ENCODE data around the gene P2RX2.

P2RX2 gene

DNA sequence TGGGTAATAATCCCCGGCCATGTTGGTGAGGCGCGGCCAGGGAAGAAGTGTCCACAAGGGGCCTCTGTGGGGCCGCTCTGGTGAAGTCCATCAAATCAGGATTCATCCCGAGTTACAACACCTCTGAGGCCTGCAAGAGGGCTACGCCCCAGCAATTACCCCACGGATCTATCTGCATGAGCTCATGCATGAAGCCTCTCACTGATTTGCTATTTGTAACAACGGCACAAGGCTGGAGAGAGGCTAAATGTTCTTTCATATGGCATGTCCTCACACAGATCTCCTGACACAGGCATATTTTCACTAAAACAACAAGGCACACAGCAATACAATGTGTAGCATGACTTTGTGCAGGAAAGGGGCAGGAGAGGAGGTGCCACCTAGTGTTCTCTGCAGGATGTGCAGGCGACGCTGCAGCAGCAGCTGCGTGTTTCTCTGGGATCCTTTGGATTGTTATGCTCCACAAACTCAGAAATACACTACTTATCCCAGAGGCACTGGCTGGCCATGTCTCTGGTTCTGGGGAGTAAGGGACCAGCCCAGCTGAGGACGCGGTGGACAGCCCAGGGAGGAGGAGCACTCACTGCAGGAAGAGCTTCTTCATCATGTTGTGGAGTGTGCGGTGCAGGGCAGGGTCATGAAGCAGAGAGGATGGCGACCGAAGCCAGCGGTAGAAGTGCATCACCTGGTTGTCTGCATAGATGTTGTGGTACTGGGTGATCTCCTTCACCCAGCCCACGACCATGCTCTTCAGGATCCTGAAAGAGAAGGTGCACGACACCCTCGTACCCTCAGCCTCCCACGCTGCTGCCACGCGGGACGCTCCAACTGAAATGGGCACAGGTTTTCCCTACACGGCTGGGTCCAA is 20.2 kb downstream of the P2RX2 start:
- DNase-seq: peak; percentile 13 to 49 (median 34)

DNA sequence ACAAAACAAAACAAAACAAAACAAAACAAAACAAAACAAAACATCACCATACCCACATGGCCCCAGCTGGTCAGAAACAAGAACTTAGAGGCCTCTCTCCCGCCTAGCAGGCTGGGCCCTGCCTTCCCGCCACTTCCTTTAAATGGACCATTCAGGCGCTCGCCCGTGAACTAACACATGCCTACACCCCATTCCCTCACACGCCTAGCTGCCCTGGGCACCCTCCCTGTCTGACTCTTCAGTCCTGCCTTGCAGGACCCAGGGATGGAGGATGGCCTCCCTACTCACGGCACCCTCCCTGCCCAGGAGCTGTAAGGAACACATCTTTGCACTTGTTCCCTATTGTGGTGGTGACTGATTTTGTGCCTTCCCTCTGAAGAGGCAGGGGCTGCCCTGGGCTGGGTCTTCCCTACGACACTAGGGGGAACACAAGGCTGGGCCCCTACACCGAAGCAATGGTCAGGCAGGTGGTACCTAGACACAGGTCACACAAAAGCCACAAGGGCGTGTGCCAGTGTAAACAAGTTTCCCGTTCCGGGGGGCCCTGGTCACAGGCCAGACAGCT is 21.5 kb downstream of the P2RX2 start:
- no peak for DNase-seq

DNA sequence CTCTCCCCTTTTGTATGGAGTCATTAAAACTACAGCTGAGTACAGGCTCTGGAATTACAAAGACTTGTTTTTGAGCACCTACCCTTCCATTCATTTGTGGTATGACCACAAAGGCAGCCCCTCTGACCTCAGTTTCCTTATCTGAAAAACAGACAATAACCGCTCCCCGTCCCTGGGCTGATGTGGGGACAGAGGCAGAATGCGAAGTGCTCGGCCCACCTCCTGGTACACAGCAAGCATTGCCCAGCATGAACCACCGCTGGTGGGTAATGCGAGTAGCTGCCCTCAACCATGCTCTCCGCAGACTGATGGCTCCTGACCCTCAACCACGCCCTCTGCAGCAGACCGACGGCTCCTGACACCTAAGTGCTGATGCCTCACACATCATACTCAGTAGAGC is 22.4 kb downstream of the P2RX2 start:
- no peak for DNase-seq

DNA sequence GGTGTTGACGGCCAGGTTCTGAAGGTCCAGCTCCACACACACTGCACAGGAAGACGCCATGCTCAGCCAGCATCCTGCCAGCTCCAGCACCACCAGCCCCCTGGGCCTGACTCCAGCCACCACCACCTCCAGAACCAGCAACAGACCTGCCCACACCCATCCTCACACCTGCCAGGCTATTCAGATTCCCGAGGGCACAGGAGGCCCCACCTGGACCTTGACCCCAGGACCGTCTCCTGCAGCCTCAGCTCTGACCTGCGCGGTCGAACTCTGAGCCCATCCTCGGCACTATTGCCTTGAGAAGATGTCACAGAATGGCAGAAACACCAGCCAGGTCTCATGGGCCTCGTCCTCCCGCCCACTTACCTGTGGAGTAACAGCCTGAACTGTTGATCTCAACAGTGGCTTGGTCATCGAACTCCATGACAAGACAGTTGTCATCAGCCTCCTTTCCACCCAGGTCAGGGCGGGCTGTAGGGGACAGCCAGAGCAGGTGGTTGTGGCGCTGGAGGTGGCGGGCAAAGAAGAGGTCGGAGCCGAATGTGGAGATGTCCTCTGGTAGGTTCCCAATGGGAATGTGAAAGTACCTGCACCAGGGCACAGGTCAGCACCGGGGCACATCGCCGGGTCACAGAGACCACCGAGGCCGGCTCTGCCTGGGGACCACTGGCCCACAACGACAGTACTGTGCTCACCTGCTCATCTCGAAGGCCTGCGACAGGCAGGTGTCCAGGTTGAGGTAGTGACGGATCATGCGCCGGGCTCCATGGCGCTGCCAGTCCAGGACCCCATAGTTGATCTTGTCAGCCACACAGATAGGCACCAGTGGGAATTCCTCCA is 23.5 kb downstream of the P2RX2 start:
- no peak for DNase-seq

DNA sequence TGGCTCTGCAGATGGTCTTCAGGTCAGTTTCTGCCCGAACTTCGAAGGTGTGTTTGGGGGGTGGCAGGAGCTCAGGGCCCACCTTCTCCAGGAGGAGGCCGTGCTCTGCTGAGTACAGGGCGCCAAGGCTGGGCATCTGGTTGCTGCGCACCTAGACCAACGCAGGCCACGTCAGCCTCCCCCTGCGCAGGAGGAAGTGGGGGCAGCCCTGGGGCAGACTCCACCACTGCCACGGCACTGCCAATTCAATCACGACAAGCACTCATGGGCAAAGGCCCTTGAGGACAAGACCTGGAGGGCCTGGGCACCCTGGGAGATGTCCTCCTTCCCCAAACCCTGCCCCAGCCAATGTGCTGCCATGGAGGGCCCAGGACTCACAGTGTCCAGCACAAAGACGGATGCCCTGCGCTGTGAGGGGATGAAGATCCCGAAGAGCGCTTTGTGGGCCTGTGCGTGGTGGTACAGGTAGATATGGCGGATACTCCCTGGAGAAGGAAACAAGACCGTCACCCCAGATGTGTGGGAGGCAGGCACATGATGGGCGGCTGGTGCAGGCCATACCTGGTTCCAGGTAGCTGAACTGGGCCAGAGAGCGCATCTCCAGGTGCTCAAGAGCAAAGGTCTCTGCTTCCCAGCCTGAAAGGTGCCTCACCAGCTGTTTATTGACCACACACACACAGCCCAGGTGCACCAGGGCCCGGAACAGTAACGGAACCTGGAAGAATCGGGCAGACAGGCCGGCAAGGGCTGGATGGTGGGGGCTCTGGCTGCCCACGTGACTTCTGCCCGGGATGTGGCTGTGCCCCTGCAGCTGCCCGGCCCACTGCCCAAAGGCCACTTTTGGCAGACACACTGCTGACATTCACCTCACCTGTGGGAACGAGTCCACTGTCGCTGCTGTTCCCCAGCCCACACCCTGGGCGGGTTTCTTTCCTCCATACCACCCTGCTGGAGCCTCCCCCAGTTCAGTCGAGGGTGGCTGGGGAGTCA is 24.6 kb downstream of the P2RX2 start:
- DNase-seq: no peak

DNA sequence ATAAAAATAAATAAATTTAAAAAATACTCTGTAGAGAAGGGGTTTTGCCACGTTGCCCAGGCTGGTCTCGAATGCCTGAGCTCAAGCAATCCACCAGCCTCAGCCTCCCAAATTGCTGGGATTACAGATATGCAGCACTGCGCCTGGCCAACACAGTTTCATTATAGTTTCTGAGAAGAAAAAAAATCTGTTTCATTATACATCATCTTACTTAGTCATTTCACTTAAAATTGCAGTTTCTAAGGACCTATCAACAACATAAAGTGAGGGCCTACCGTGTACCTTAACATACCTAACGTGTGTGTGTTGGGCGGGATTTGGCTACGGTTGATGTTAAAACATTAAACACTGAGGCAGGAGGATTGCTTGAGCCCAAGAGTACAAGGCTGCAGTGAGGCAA is 28.3 kb downstream of the P2RX2 start:
- no peak for DNase-seq

DNA sequence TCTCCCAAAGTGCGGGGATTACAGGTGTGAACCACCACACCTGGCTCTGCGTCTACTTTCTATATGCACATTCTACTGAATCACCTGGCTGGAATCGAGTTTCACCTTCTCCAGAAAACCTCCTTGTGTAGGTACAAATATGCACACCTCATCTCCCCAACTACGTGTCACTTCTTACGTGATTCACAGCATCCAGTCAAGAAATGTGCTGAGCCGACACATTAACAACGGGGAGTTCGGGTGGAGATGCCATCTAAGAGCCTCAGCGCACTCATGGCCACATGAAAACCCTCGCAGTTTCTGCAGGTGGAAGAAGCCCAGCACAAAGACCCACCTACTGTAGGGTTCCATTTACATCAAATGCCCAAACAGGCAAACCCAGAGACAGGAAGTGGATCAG is 29.3 kb downstream of the P2RX2 start:
- no peak for DNase-seq

DNA sequence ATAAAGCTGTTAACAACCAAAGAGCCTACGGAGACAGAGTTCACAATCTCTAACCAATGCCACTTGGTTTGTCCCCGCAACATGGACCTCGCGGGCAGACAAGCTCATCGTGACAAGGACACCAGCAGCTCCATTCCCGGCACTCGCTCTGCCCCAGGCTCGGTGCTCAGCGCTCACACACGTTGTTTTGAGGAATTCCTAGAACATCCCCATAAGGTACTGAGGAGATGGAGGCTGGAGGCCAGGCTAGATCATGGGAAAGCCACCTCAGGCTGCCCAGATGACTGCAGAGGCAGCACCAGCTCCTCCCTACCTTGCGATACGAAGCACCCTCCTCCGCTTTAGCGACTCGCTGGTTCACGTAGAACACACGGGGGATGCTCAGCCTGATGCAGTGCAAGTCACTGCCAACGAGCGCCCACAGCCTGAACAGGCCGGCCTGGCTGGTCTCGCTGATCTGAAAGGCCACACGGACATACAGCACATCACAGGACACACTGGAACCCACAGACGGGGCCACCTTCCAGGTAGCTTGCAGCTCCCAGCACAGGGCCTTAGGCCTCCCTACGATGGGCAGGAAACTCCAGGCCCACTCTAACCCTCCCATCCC is 30.1 kb downstream of the P2RX2 start:
- no peak for DNase-seq

DNA sequence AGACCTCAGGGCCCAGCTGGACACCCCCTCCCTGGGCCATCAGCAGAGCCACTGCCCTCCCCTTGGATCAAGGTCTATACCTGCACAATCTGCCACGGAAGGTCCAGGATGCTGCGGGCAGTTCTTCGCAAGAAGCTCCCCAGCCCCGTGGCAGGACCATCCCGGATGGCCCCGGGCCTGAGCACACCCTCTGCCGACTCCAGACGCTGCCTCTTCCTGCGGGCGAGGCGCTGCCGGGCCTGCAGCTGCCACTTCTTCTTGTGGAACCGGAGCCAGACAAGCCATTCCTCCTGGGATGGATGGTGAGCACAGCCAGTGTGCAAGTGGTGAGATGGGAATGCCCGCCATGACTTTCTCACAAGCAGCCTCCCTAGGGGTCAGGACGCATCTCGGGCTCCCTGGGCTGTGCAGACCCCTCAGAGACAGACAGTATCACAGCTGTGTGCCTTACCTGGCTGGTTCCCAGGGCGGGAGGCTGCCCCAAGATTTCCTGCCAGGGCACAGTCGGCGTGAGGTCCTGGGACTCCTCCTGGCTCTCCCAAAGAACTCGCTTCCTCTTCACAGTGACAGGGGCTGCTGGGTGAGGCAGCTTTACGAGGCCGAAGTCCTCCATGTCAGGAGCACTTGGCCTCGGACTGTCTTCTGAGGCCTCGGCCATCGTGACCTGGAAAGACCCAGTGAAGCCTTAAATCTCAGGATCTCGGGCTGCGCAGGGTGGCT is 30.8 kb downstream of the P2RX2 start:
- no peak for DNase-seq

DNA sequence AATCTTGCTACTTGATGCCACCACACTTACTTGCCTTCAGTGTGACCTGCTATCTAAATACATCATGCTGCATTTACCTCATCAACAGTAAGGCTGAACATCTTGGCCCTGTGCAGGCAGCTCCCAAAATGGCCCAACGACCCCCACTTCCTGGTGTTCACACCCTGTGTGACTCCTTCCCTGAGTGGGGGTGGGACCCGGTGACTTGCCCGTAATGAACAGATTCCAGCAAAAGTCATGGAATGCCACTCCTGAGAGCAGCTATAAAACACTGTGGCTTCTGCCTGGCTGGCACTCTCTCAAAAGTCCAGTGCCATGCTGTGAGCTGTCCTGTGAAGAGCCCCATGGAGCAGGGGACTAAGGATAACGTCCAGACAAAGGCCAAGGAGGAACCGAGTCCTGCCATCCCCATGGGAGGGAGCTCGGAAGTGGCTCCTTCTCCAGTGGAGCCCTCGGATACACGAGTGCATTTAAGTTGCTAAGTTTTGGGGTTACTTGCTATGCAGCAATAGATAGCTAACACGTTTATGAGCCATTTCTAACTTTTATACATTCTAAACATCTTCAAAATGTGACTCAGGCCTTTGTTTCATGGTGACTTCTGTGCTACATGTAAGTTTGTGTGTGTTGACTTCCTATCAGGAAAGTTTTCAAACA is 33.0 kb downstream of the P2RX2 start:
- no peak for DNase-seq

DNA sequence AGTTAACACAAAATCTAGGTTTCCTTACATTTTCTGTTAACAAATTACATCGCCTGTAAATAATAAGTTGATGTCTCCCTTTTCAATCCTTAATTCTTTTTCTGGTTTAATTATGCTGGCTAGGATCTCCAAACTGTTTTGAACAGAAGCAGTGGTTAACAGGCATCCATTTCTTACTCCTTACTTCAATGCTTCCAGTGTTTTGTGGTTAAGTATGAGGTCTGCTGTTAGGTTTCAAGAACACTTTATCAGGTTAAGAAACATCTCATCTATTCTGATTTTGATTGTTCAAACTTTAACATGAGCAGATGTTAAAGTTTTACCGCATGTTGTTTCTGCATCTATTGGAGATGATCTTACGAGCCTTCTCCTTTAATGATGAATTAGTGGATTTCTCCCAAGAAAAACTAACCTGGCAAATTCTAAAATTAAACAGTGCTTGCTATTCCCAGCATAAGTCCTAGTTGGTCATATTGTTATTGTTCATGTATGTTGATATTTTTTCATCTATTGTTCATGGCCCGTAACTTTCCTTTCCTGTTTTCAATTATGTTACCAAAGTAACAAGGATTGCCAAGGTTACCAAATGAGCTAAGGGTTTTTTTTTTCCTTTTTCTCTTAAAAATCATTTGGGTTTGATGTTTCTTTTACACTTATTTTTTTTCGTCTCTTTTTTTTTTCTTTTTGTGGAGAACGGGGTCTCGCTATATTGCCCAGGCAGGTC is 35.2 kb downstream of the P2RX2 start:
- DNase-seq: no peak

DNA sequence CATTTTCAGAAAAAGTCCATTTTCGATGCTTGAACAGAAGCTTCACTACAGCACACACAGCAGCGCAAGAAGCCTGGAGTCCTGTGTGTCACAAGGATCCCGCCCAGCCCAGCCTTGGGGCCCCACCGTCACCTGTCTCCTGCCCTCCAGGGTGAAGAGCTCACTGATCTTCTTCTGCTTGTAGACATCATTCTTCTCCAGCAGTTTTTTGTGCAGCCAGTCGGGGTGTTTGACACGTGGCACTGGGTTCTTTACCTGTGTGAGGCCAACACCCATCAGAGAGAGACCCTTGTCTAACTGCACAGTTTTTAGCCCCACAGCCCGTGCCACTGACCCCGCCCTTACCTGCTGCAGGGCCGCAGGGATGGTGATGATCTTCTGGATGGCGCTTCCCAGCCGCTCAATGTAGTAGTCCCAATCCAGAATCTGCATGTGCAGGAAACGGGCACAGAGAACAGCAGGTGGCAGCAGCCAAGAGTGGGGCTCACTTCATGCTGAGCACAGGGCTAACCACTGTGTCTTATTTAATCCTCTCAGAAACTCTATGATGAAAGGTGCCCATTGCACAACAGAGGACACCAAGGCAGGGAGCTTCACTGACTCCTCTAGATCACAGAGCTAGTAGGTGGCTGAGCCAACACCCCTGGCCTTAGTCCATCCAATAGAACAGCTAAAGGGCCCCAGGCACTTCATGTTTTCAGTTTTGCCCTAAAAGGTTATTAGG is 38.6 kb downstream of the P2RX2 start:
- peak; percentile 5 to 43 (median 40) for DNase-seq

DNA sequence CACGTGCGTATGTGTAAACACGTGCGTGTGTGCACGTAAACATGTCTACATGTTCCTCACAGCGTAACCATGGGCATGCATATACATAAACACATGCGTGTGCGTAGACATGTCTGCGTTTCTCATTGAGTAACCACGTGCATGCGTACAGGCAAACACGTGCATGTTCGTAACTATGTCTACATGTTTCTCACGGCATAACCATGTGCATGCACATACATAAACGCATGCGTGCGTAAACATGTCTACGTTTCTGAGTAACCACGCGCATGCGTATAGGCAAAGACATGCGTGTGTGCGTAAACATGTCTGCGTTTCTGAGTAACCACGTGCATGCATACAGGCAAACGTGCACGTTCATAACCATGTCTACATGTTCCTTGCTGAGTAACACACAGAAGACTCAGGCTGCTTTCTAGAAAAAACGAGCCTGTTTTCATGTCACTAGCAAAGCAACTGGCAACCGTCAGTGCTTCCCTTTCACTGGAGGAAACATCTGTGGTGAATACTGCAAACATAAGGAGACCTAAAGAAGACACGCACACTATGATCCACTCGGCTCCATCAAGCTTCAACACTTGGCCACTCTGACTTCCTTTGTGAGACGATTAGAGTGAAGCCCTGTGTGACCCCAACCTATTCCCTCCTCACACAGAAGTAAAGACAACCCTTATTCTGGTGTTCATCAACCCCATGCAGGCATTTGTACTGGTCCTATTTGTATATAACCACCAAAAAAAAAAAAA is 39.7 kb downstream of the P2RX2 start:
- DNase-seq: peak; percentile 6 to 44 (median 28)

DNA sequence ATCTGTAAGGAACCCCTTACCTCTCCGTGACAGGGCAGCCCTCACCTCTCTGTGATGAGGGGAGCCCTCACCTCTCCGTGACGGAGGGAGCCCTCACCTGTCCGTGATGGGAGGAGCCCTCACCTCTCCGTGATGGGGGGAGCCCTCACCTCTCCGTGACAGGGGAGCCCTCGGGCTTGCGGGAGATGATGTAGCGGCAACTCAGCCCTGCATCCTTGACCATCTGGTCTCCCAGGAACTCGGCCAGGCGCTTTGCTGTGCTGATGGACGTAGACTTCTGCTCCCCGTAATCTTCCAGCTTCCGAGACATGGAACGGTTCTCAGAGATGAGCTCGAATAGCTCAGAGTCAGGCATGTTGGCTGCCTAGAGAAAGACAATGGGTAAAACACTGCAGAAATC is 40.6 kb downstream of the P2RX2 start:
- DNase-seq: no peak

DNA sequence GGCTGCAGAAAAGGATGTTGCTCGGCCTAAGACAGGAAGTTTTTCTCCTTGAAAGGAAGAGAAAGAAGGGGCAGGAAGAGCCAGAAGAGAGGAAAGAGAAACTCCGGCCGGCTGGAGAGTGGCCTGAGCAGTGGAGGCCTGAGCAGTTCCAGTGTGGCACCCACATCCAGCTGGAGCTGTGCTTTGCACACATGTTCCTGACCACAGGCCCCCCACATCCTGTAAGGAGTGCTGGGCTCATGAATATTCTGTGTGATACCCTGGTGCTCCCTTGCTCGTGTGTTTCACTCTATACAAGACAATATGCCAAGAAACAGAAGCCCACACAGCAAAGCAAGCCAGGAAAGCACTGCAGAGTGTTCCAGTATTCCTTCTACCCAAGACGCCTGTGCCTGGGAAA is 41.5 kb downstream of the P2RX2 start:
- no peak for DNase-seq

DNA sequence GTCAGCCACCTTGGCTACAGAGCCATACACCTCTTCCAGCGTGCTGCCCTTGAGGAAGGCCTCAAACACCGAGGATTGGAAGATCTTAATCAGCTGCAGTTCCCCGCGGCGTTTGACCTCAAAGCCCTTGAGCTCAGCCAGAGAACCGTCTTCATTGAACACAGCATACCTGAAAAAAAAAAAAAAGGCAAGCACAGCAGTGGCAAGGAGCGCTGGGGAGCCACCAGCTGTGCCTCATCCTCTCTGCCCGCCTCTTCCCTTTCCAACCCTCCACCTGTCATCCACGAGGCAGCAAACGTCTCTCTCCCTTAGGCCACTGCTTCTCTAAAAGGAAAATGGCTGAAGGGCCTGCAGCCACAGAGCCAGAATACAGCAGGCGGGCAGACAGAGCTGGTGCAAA is 42.4 kb downstream of the P2RX2 start:
- no peak for DNase-seq

DNA sequence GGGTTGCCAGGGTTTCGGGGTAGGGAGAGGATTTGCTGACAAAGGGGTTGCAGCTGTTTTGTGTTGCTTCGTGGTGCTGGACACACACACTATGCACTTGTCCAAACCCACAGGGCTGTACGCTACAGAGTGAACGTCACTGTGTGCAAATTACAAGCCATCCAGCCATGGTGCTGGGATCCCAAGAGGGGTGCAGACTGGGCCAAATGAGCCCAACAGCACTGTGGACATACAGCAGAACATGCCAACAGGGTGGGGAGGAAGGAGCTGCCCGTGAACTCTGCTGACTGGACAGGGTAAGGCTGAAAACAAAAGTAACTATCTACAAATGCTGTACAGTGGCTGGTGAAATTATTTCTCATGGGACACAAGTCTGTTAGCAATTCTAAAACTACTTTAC is 43.4 kb downstream of the P2RX2 start:
- DNase-seq: no peak
